K562 (cell line): ENCODE data around the gene UNKL. TPM values are rescaled to one million over a fixed set of nuclear protein-coding genes. Genes with fewer than 3 reads are reported as not detected.

Experiments used
- ATAC-seq: fragments of 200-7000 bp; cut with Tn5 transposase; 3 replicates; pipeline ENCODE4 v1.9.1; 2020; ENCODE audit warnings: moderate library complexity
- BruUV-seq: library from RNA; stranded (reverse); fragments of 400-500 nt; replicated peaks from 2 replicates; lab custom pipeline; 2021; lab: Mats Ljungman, UMichigan
- CTCF ChIA-PET: fragments of 300-600 bp; formaldehyde crosslinking; extraction: SDS; loops from one replicate; lab custom pipeline; 2021; ENCODE audit warnings: low intra/inter-chr PET ratio; lab: Yijun Ruan, JAX
- POLR2A ChIA-PET: fragments of 300-600, 350-650 bp; sonication (Branson Sonifier 250); formaldehyde crosslinking; extraction: SDS; loops from one replicate; lab custom pipeline; 2021; ENCODE audit warnings: antibody characterized with exemption, inconsistent platforms; lab: Yijun Ruan, JAX
- DNase-seq, 4 experiments: peaks; one replicate each; pipeline versions ENCODE4 v3.0.0 to v3.0.0-alpha.2; 2011 to 2018; ENCODE audit warnings: low spot score in 3 of 4, mixed read lengths in 3 of 4; ENCODE audit errors: extremely low read depth in 1 of 4
- FAIRE-seq: peaks from 2 replicates; lab custom pipeline; 2011; peaks lifted over from hg19 to GRCh38; lab: Jason Lieb, UNC
- H2AFZ ChIP-seq: 2 replicates; pipeline ENCODE4 v1.6.0; 2011; ENCODE audit warnings: low read depth, low read length, control low read depth, inconsistent platforms
- H3K27ac ChIP-seq: fragments of 200-600 bp; 3 replicates; pipeline ENCODE4 v1.8.0; 2011; ENCODE audit warnings: low read depth, mild to moderate bottlenecking, control low read depth, inconsistent platforms, low read length, moderate library complexity, mixed read lengths; ENCODE audit errors: extremely low read depth
- H3K27me3 ChIP-seq, 2 experiments: fragments of 300-600 bp in 1 of 2; 2 replicates in 1 of 2; 3 replicates in 1 of 2; pipeline versions ENCODE4 v1.6.0 to v1.8.0; 2011; ENCODE audit warnings: inconsistent platforms in 2 of 2, low read length in 2 of 2, mild to moderate bottlenecking in 1 of 2, mixed read lengths in 1 of 2, moderate library complexity in 1 of 2; ENCODE audit not compliant: control insufficient read depth in 2 of 2, insufficient read depth in 2 of 2
- H3K36me3 ChIP-seq: fragments of 300-600 bp; 3 replicates; pipeline ENCODE4 v1.8.0; 2011; ENCODE audit warnings: mild to moderate bottlenecking, low read length, inconsistent platforms; ENCODE audit not compliant: control insufficient read depth, insufficient read depth
- H3K4me1 ChIP-seq, 2 experiments: fragments of 200-600 bp in 1 of 2; replicated peaks in 1 of 2; 2 replicates in 1 of 2; 3 replicates in 1 of 2; pipeline versions ENCODE4 v1.5.1 to v1.8.0; 2011; ENCODE audit warnings: inconsistent platforms in 2 of 2, low read length in 2 of 2, mild to moderate bottlenecking in 1 of 2, mixed read lengths in 1 of 2, moderate library complexity in 1 of 2; ENCODE audit not compliant: control insufficient read depth in 2 of 2, insufficient read depth in 2 of 2
- H3K4me2 ChIP-seq: 2 replicates; pipeline ENCODE4 v1.6.1; 2011; ENCODE audit warnings: low read length, control low read depth, inconsistent platforms, mixed read lengths; ENCODE audit not compliant: insufficient read depth
- H3K4me3 ChIP-seq: fragments of 200-600 bp; sonication (generic), shearing (Covaris generic); 2 replicates; pipeline ENCODE4 v1.5.1; 2016; ENCODE audit warnings: control low read depth, inconsistent platforms
- H3K79me2 ChIP-seq: fragments of 200-600 bp; 3 replicates; pipeline ENCODE4 v1.8.0; 2011; ENCODE audit warnings: low read length, inconsistent platforms; ENCODE audit not compliant: control insufficient read depth, insufficient read depth
- H3K9ac ChIP-seq, 2 experiments: 2 replicates each; pipeline versions ENCODE4 v1.6.0 to v1.6.1; 2011; ENCODE audit warnings: low read depth in 2 of 2, low read length in 2 of 2, control low read depth in 1 of 2, inconsistent platforms in 1 of 2, mild to moderate bottlenecking in 1 of 2, mixed read lengths in 1 of 2; ENCODE audit not compliant: insufficient read depth in 1 of 2
- H3K9me1 ChIP-seq: one replicate; pipeline ENCODE4 v1.6.0; 2011; ENCODE audit warnings: inconsistent platforms, mild to moderate bottlenecking, low read length, moderate library complexity; ENCODE audit not compliant: control insufficient read depth, insufficient read depth
- H3K9me3 ChIP-seq: replicated peaks from 2 replicates; pipeline ENCODE4 v1.5.1; 2011; ENCODE audit warnings: low read depth, low read length, inconsistent platforms; ENCODE audit not compliant: control insufficient read depth, insufficient read depth
- H4K20me1 ChIP-seq: replicated peaks from 2 replicates; pipeline ENCODE4 v1.6.1; 2011; ENCODE audit warnings: low read length, inconsistent platforms, mixed read lengths; ENCODE audit not compliant: control insufficient read depth, insufficient read depth
- LCOR ChIP-seq: sonication (generic); formaldehyde crosslinking; IDR thresholded peaks from 2 replicates; pipeline ENCODE4 v1.8.0; 2022; ENCODE audit warnings: mild to moderate bottlenecking, missing genetic modification reagents
- MAFK ChIP-seq: IDR thresholded peaks from 2 replicates; pipeline ENCODE4 v1.6.1; 2011; ENCODE audit warnings: low read length, improper control_type of control experiment
- MYC ChIP-seq, 2 experiments: fragments of 250-450 bp in 1 of 2; sonication (Bioruptor Pico) in 1 of 2; IDR thresholded peaks; 2 replicates each; pipeline versions ENCODE4 v1.5.1 to v1.6.1; 2012 to 2021; ENCODE audit warnings: low read depth in 2 of 2, borderline replicate concordance in 1 of 2, improper control_type of control experiment in 1 of 2, low read length in 1 of 2, mild to moderate bottlenecking in 1 of 2, moderate library complexity in 1 of 2
- NEUROD1 ChIP-seq: fragments of 150-350 bp; IDR thresholded peaks from 2 replicates; pipeline ENCODE4 v1.6.1; 2014; ENCODE audit warnings: borderline replicate concordance, low read length, low read depth; ENCODE audit not compliant: partially characterized antibody
- NFYB ChIP-seq: IDR thresholded peaks from 2 replicates; pipeline ENCODE4 v1.6.1; 2011; ENCODE audit warnings: mild to moderate bottlenecking, moderate library complexity; ENCODE audit not compliant: insufficient read length; ENCODE audit errors: extremely low read depth
- RBM25 ChIP-seq: fragments of 200-400 bp; formaldehyde crosslinking; IDR thresholded peaks from 2 replicates; pipeline ENCODE4 v1.6.1; 2018; ENCODE audit warnings: low read length, low read depth, moderate library complexity; ENCODE audit not compliant: severe bottlenecking
- RHOXF2B ChIP-seq: fragments of 250-450 bp; sonication (Bioruptor Pico); conservative IDR thresholded peaks from 2 replicates; pipeline ENCODE4 v1.5.1; 2021
- TBP ChIP-seq: optimal IDR thresholded peaks from 2 replicates; pipeline ENCODE3; 2011; ENCODE audit warnings: low read depth, low read length, improper control_type of control experiment
- ZNF707 ChIP-seq: fragments of 250-450 bp; sonication (Bioruptor Pico); conservative IDR thresholded peaks from 2 replicates; pipeline ENCODE4 v1.8.0; 2022; ENCODE audit warnings: inconsistent platforms, mild to moderate bottlenecking, moderate library complexity
- WGBS: fragments of 100-300 bp; shearing (Covaris generic); methylation state at CpG from one replicate; pipeline ENCODE4 v1.1.6; 2016; ENCODE audit warnings: low coverage, mixed read lengths; ENCODE audit not compliant: insufficient coverage; ENCODE audit errors: missing lambda C conversion rate; 5-methylcytosine and 5-hydroxymethylcytosine counted together
- in situ Hi-C: fragments of 300-500 bp; cut with MboI; formaldehyde crosslinking; loops from 4 replicates; pipeline ENCODE4 v1.15.0; 2018; ENCODE audit warnings: inconsistent platforms, mixed read lengths
- intact Hi-C: fragments of 100-400 bp; cut with micrococcal nuclease; formaldehyde crosslinking; loops from 2 replicates; pipeline ENCODE4 v1.14.2; 2022
- polyA plus RNA-seq, 8 experiments: library from polyadenylated mRNA; depleted of rRNA in 4 of 8; stranded (reverse) in 5 of 8; unstranded in 3 of 8; fragments of >200 nt; fragmentation: Nextera tagmentation in 2 of 8; fragmentation: Illumina TruSeq in 1 of 8; extraction: Ambion mirVana in 2 of 8; extraction: Trizol in 1 of 8; gene quantifications; 2 replicates each; pipeline versions ENCODE4 v1.2.1 to v1.2.3, GENCODE V29; 2011 to 2014; ENCODE audit warnings: inconsistent platforms in 1 of 8, missing spikeins in 1 of 8
- total RNA-seq, 7 experiments: library from RNA; depleted of rRNA in 6 of 7; stranded (reverse); fragments of >200 nt in 6 of 7; fragmentation: Illumina TruSeq in 2 of 7; extraction: Trizol in 2 of 7; gene quantifications; 2 replicates each; pipeline versions ENCODE4 v1.2.1 to v1.2.3, GENCODE V29; 2011 to 2021; ENCODE audit warnings: low replicate concordance in 1 of 7
- TF ChIP-seq, protein P1 (sequence below), 2 experiments: fragments of 250-450 bp in 1 of 2; fragments of 450-650 bp in 1 of 2; sonication (Bioruptor Pico) in 1 of 2; IDR thresholded peaks; 2 replicates each; pipeline versions ENCODE4 v1.6.1 to v1.8.0; 2016 to 2021; ENCODE audit warnings: mild to moderate bottlenecking in 2 of 2, moderate library complexity in 2 of 2, missing compliant biosample characterization in 1 of 2, missing genetic modification characterization in 1 of 2
- TF ChIP-seq, protein P2 (sequence below): fragments of 250-450 bp; sonication (Bioruptor Pico); IDR thresholded peaks from 2 replicates; pipeline ENCODE4 v1.8.0; 2021; ENCODE audit warnings: mild to moderate bottlenecking, moderate library complexity
- TF ChIP-seq, protein P3 (sequence below): fragments of 250-450 bp; sonication (Bioruptor Pico); IDR thresholded peaks from 2 replicates; pipeline ENCODE4 v1.8.0; 2022; ENCODE audit warnings: moderate library complexity, mild to moderate bottlenecking, inconsistent platforms
- TF ChIP-seq, protein P4 (sequence below): sonication (generic); formaldehyde crosslinking; IDR thresholded peaks from 2 replicates; pipeline ENCODE4 v1.9.0; 2022; ENCODE audit warnings: mild to moderate bottlenecking, missing genetic modification reagents

Gene UNKL
- total and polyA plus RNA-seq, 9 of the 15 experiments (the other 6 are each of a cell fraction or from before 2014, with no cell fraction given), result 0.37 to 30.2 (median 5.1) TPM

DNA sequence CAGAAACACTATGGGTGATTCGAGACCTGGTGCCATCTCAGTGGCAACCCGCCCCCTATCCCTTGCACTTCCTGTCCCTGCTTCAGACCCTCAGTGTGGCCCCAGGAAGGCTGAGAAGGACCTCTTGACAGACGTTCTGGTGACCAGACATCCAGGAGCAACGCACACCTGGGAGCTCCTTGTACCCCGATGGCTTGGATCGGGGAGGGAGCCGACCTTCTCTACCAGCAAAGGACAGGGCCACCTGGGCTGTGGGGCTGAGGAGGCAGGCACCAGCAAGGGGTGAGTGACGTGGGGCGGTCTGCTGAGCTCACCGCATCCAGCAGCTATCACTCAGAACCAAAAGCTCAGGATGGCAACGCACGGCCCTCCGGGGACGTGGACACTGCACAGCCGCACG is 27.2 kb downstream of the UNKL start (continued):
- TF ChIP-seq, protein P1, sequence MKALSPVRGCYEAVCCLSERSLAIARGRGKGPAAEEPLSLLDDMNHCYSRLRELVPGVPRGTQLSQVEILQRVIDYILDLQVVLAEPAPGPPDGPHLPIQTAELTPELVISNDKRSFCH (CRISPR knock-in tag; IDR thresholded peaks at IDR 0.05), result no peak
- TF ChIP-seq, protein P1 (tag; IDR thresholded peaks at IDR 0.05), result no peak
- no peak for TF ChIP-seq LCOR (CRISPR knock-in tag)
- no peak for TF ChIP-seq NEUROD1
- TF ChIP-seq, protein P2, sequence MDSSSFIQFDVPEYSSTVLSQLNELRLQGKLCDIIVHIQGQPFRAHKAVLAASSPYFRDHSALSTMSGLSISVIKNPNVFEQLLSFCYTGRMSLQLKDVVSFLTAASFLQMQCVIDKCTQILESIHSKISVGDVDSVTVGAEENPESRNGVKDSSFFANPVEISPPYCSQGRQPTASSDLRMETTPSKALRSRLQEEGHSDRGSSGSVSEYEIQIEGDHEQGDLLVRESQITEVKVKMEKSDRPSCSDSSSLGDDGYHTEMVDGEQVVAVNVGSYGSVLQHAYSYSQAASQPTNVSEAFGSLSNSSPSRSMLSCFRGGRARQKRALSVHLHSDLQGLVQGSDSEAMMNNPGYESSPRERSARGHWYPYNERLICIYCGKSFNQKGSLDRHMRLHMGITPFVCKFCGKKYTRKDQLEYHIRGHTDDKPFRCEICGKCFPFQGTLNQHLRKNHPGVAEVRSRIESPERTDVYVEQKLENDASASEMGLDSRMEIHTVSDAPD, result no peak
- no peak for TF ChIP-seq MAFK
- no peak for TF ChIP-seq NFYB
- no peak for TF ChIP-seq RBM25
- no peak for TF ChIP-seq ZNF707

DNA sequence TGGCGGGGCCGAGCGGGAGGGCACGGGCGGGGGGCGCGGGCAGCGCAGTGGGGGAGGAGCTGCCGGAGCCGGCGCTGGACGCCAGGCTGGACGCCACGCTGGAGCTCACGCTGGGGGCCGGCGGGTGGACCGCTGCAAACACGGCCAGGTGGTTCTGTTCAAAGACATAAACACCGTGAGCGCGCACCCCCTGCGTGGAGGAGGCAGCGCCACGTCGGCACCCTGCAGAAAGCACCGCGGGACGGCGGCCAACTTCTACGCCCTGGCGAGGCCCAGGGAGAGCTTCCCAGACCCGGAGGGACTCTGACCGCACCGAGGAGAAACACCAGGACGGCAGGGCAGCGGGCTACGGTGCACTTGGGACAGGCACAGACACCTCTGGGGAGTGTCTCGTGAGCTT is 29.3 kb downstream of the UNKL start:
- H3K27ac ChIP-seq, result no peak overlapping the region
- no peaks in the 10 kb centered on the region for H4K20me1 ChIP-seq
- no peak for ATAC-seq
- H3K4me1 ChIP-seq, result peaks cover under 1 to 42% of the 10 kb centered on the region in 2 experiments; a peak in 4 of 5 replicates
- H3K4me3 ChIP-seq, result no peak overlapping the region
- no peak overlapping the region for H2AFZ ChIP-seq
- intact Hi-C loops (no loop called here), in situ Hi-C loops (no loop called here)
- peak overlapping the region in 1 of 2 experiments; percentile 52; a peak in 1 of 4 replicates for H3K9ac ChIP-seq
- no peak for FAIRE-seq
- TF ChIP-seq, protein P3, sequence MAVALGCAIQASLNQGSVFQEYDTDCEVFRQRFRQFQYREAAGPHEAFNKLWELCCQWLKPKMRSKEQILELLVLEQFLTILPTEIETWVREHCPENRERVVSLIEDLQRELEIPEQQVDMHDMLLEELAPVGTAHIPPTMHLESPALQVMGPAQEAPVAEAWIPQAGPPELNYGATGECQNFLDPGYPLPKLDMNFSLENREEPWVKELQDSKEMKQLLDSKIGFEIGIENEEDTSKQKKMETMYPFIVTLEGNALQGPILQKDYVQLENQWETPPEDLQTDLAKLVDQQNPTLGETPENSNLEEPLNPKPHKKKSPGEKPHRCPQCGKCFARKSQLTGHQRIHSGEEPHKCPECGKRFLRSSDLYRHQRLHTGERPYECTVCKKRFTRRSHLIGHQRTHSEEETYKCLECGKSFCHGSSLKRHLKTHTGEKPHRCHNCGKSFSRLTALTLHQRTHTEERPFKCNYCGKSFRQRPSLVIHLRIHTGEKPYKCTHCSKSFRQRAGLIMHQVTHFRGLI (CRISPR knock-in tag), result no peak
- TF ChIP-seq, protein P4, sequence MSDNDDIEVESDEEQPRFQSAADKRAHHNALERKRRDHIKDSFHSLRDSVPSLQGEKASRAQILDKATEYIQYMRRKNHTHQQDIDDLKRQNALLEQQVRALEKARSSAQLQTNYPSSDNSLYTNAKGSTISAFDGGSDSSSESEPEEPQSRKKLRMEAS (CRISPR knock-in tag), result no peak
- TF ChIP-seq MYC (IDR thresholded peaks at IDR 0.05; ENCODE audit: low read depth, low read length) (no peak), MYC (CRISPR knock-in tag; IDR thresholded peaks at IDR 0.05; ENCODE audit: borderline replicate concordance, low read depth) (no peak), TBP (no peak), RHOXF2B (CRISPR knock-in tag) (no peak)
- no peaks in the 10 kb centered on the region for H3K79me2 ChIP-seq
- no peak overlapping the region for H3K4me2 ChIP-seq
- H3K27me3 ChIP-seq, result no peaks in the 10 kb centered on the region
- POLR2A ChIA-PET, result interaction anchor here (0.6 to 1.2 kb wide), 5 partner anchors 10 to 202 kb away, joined by 3 to 4 read pairs (median 3); no protein-coding TSS in a partner anchor
- no peaks in the 10 kb centered on the region; the same call in 2 of the 3 replicates for H3K36me3 ChIP-seq
- H3K9me1 ChIP-seq, result no peaks in the 10 kb centered on the region
- 73% methylated on average over 5 of the region's 39 CpGs for WGBS
- no TSS peak for BruUV-seq
- CTCF ChIA-PET, result no interaction called here
- DNase-seq, result no peak
- H3K9me3 ChIP-seq, result no peaks in the 10 kb centered on the region
